AG10803 (cell line): ENCODE results near the gene TH.

Experiments used
- DNase-seq: peaks from one replicate; pipeline ENCODE4 v3.0.0; 2010; ENCODE audit warnings: low read depth
- H3K4me3 ChIP-seq: 2 replicates; pipeline ENCODE4 v1.5.1; 2011; ENCODE audit warnings: mild to moderate bottlenecking, low read length, control low read depth
- TF ChIP-seq, protein P1 (sequence below): conservative IDR thresholded peaks from 2 replicates; pipeline ENCODE4 v1.5.1; 2011; ENCODE audit warnings: mild to moderate bottlenecking, low read length, control low read depth, inconsistent platforms

Gene TH

DNA sequence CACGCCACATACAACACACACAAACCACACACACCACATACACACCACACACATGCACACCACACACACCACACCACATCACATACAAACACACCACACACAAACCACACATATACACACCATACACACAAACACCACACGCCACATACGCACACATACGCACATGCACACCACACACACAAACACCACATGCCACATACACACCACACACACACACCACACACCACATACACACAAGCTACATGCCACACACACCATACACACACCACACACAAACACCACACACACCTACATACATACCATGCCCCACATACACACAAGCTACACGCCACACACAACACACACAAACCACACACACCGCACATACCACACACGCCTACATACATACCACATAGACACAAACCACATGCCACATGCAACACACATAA lies 15.7 kb upstream of the TH start:
- peak; percentile 6 for DNase-seq
- H3K4me3 ChIP-seq, result no peak overlapping the region
- TF ChIP-seq, protein P1, sequence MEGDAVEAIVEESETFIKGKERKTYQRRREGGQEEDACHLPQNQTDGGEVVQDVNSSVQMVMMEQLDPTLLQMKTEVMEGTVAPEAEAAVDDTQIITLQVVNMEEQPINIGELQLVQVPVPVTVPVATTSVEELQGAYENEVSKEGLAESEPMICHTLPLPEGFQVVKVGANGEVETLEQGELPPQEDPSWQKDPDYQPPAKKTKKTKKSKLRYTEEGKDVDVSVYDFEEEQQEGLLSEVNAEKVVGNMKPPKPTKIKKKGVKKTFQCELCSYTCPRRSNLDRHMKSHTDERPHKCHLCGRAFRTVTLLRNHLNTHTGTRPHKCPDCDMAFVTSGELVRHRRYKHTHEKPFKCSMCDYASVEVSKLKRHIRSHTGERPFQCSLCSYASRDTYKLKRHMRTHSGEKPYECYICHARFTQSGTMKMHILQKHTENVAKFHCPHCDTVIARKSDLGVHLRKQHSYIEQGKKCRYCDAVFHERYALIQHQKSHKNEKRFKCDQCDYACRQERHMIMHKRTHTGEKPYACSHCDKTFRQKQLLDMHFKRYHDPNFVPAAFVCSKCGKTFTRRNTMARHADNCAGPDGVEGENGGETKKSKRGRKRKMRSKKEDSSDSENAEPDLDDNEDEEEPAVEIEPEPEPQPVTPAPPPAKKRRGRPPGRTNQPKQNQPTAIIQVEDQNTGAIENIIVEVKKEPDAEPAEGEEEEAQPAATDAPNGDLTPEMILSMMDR, result no peak

DNA sequence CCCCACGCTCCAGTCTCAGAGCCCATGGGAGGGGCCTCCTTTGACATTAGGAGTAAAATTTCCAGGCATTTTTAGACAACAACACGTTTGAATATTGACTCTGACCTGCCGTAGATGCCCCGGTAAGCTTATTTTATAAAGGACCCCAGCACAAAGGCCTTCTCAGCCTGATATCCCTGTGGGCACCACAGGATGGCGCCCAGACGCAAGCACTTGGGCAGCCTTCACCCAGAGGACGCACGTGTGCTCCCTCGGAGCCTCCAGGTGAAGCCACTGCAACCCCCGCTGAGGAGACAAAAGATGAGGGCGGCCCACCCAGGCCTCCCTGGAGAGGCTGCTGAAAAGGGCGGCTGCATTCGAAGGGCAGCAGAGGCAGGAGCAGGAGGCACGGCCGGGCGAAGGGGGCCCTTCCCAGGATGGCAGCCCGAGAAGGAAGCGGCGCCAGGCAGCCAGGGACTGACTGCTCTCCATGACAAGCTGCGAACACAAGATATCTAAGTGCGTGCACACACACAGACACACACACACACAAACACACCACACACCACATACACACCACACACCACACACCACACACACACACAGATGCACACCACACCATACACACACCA lies 15.2 kb upstream of the TH start:
- no peak overlapping the region for H3K4me3 ChIP-seq
- TF ChIP-seq, protein P1, result peak; percentile 35
- peak; percentile 4 for DNase-seq

DNA sequence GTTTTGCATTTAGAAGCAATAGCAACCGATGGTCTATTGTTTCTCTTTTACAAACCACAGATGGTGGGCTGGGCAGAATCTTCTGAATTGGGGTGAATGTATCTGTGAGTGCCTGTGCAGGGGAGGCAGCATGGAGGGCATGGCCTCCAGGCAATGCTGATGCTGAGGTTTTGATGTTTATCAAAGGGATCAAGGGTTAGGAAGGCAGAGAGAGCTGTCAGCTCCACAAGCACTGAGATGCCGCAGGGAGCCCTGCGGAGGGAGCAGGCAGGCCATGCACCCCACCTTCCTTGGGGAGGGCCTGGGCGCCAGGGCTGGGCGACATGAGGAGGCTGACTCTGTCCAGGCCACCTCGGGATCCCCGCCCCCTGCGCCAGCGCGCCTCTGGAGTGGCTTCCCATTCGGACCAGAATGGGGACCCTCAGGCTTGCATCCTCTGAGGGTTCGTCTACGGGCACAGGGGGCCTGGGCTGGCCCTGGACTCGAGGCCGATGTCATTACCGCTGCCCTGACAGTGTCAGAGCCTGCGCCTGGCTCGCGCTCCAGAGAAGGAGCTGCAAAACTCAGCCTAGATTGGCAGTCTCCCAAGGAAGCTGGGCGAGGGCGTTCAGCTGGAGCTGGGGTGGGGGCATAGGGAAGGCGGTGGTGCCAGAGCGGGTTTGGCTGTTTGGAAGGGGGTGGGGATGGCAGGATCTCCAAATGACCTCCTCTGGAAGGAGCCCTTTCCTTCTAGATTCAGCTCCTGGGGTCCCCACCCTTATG lies 13.9 kb upstream of the TH start:
- TF ChIP-seq, protein P1, result no peak
- DNase-seq, result no peak
- no peak overlapping the region for H3K4me3 ChIP-seq

DNA sequence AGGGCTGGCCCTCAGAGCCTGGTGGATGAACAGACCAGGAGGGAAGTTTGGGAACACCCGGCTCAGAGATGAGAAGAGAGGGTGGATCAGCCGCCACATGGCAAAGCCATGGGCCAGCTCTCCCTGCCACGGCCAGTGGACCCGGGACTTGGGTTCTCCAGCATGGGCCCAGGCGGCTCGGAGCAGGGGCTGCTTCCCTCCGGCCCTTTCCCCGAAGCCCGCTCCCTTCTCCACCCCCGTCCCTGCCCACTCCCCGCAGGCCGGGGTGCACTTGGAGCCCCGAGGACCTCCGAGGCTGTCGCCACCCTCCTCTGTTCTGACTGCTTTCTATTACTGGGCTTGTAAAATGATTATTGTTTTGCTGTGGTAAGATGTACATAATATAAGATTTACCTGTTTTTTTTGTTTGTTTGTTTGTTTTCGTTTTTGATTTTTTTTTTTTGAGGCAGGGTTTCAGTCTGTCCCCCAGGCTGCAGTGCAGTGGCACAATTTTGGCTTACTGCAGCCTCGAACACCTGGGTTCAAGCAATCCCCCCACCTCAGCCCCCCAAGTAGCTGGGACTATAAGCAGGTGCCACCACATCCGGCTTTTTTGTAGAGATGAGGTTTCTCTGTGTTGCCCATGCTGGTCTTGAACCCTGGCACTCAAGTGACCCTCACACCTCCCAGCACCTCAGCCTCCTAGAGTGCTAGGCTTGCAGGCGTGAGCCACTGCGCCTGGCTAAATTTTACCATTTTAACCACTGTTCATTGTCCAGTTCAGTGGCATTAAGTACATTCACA lies 11.3 kb upstream of the TH start:
- no peak overlapping the region for H3K4me3 ChIP-seq
- TF ChIP-seq, protein P1, result no peak
- DNase-seq, result no peak

DNA sequence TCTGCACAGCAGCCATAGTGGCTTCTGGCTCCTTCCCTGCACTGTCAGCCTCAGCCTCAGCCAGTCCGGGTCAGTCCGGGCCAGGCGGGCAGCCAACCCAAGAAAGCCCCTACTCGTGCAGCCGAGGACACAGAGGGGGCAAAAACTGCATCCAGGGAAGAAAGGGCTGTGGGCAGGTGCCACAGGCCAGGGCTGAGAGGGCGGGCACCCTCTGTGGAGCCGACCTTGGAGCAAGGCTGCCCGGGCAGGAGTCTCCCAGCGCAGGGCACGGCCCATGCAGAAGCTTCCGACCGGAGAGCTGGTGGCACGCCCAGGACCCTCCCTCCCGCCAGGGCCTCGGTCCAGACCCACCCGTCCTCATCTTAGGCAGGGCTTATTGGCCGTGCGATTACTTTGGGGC lies 10.5 kb upstream of the TH start:
- H3K4me3 ChIP-seq, result no peak overlapping the region
- DNase-seq, result no peak
- TF ChIP-seq, protein P1, result no peak

DNA sequence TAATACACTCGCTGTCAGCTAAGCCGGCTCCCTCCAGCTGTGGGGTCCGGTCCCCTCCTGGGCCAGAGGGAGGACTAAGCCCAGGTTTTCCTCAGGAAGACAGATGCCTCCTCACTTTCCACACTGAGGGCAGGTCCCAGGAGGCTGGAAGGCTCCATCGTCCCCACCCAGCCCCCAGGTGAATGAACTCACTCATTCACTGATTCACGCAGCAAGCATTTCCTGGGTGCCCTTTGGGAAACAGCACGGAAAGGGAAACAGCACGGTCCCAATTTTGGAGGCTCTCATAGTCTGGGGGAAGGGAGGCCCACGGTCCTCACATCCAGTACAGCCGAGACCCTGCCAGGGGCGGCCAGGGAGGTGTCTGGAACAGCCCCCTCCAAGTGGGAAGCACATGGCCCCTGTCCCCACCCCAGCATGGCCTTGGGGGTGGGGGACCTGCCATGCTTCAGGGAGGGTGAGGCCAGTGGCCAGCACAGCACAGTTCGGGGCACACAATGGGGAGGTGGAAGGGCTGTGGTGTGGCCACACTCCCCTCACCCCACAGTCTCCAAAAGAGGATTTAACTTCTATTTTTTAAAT lies 9.3 kb upstream of the TH start:
- TF ChIP-seq, protein P1, result no peak
- no peak overlapping the region for H3K4me3 ChIP-seq
- no peak for DNase-seq
